B cell (primary cell): ENCODE measurements around the gene MAVS.

ENCODE experiments used
- EZH2 ChIP-seq: IDR thresholded peaks from 2 replicates; pipeline ENCODE4 v1.6.1; 2012; ENCODE audit warnings: borderline replicate concordance, low read depth, mild to moderate bottlenecking, moderate library complexity, low read length; ENCODE audit not compliant: insufficient read depth, poor library complexity, severe bottlenecking
- TF ChIP-seq, protein P1 (sequence below): fragments of 200-600 bp; IDR thresholded peaks from one replicate; pipeline ENCODE4 v1.8.0; 2022; ENCODE audit warnings: antibody characterized with exemption, mild to moderate bottlenecking

DNA sequence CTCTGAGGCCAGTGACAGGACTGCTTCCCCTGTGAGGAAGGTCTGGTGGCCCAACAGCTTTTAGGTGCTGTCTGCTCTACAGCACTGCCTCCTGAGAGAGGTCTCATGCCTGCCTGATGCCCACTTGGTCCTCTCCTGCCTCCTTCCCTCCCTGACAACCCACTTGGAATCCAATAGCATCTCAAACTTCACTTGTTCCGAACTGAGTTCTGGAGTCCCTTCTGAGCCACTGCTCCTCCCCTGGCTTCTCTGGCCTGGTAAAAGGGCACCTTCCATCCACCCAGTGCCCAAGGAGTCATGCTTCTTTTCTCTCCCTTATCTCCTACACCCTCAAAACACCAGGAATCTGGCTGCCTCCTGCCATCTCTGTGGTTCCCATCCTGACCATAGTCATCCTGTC, 1.9 kb downstream of the MAVS start:
- TF ChIP-seq, protein P1, sequence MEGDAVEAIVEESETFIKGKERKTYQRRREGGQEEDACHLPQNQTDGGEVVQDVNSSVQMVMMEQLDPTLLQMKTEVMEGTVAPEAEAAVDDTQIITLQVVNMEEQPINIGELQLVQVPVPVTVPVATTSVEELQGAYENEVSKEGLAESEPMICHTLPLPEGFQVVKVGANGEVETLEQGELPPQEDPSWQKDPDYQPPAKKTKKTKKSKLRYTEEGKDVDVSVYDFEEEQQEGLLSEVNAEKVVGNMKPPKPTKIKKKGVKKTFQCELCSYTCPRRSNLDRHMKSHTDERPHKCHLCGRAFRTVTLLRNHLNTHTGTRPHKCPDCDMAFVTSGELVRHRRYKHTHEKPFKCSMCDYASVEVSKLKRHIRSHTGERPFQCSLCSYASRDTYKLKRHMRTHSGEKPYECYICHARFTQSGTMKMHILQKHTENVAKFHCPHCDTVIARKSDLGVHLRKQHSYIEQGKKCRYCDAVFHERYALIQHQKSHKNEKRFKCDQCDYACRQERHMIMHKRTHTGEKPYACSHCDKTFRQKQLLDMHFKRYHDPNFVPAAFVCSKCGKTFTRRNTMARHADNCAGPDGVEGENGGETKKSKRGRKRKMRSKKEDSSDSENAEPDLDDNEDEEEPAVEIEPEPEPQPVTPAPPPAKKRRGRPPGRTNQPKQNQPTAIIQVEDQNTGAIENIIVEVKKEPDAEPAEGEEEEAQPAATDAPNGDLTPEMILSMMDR, result no peak
- no peak for TF ChIP-seq EZH2
